ENCODE data around the gene TEX54.
"Not testable (repeated sequence)": the region's sequence is repeated elsewhere in the genome, so short reads cannot be mapped to it uniquely, and the experiment has no call there.

TEX54 gene

GRCh38 chr11:62835336-62835735 is 2.7 kb upstream of the TEX54 start:
- DNase-seq (ENCODE audit: low read depth, low spot score): no peak

GRCh38 chr11:62831520-62832335 is 913 bp downstream of the TEX54 start, which contains the start of gene STX5:
TSS of gene STX5 (minus strand) at chr11:62832051. CDS start at chr11:62831243, 808 bp downstream.
- DNase-seq (ENCODE audit: low read depth, low spot score): peak; percentile 100

GRCh38 chr11:62830904-62831519 is 1.6 kb downstream of the TEX54 start:
- no peak for DNase-seq (ENCODE audit: low read depth, low spot score)

- DNase-seq (ENCODE audit: low read depth, low spot score): not testable (repeated sequence)
Observed at GRCh38 chr11:62828130-62828529, 4.5 kb downstream of the TEX54 start.

- DNase-seq (ENCODE audit: low read depth, low spot score): no peak
Observed at GRCh38 chr11:62823677-62824076, 9.0 kb downstream of the TEX54 start.

- DNase-seq (ENCODE audit: low read depth, low spot score): no peak
Observed at GRCh38 chr11:62817129-62817528, 15.5 kb downstream of the TEX54 start.

- DNase-seq (ENCODE audit: low read depth, low spot score): no peak
Observed at GRCh38 chr11:62816557-62816956, 16.1 kb downstream of the TEX54 start.

- DNase-seq (ENCODE audit: low read depth, low spot score): no peak
Observed at GRCh38 chr11:62811659-62812058, 21.0 kb downstream of the TEX54 start.

- no peak for DNase-seq (ENCODE audit: low read depth, low spot score)
Observed at GRCh38 chr11:62810748-62811147, 21.9 kb downstream of the TEX54 start.

- no peak for DNase-seq (ENCODE audit: low read depth, low spot score)
Observed at GRCh38 chr11:62806611-62807121, 26.0 kb downstream of the TEX54 start.

- DNase-seq (ENCODE audit: low read depth, low spot score): no peak
Observed at GRCh38 chr11:62805961-62806441, 26.6 kb downstream of the TEX54 start.

- peak; percentile 85 for DNase-seq (ENCODE audit: low read depth, low spot score)
Observed at GRCh38 chr11:62805076-62805892, 27.4 kb downstream of the TEX54 start, which contains the start of gene NXF1. TSS of gene NXF1 (minus strand) at chr11:62805440. CDS start at chr11:62805356, 84 bp downstream.

- no peak for DNase-seq (ENCODE audit: low read depth, low spot score)
Observed at GRCh38 chr11:62804310-62805075, 28.1 kb downstream of the TEX54 start.

- DNase-seq (ENCODE audit: low read depth, low spot score): no peak
Observed at GRCh38 chr11:62801071-62801470, 31.6 kb downstream of the TEX54 start.

GRCh38 chr11:62799486-62799885 is 33.2 kb downstream of the TEX54 start:
- DNase-seq (ENCODE audit: low read depth, low spot score): no peak

GRCh38 chr11:62796281-62796680 is 36.4 kb downstream of the TEX54 start:
- no peak for DNase-seq (ENCODE audit: low read depth, low spot score)

GRCh38 chr11:62794201-62794775 is 38.4 kb downstream of the TEX54 start:
- no peak for DNase-seq (ENCODE audit: low read depth, low spot score)

- no peak for DNase-seq (ENCODE audit: low read depth, low spot score)
Observed at GRCh38 chr11:62792202-62792575, 40.5 kb downstream of the TEX54 start.

GRCh38 chr11:62791501-62792201 is 41.0 kb downstream of the TEX54 start, which contains the start of gene TMEM223:
TSS of gene TMEM223 (minus strand) at chr11:62792006. CDS start at chr11:62791994, 12 bp downstream.
- DNase-seq (ENCODE audit: low read depth, low spot score): peak; percentile 81

GRCh38 chr11:62789576-62789975 is 43.1 kb downstream of the TEX54 start:
- DNase-seq (ENCODE audit: low read depth, low spot score): no peak

Data from activated naive CD8-positive, alpha-beta T cell treated with anti-CD3 and anti-CD28 coated beads, Interleukin-2, amount 50 U/mL, for 16 hours (primary cell).